ENCODE results near the gene SH3BGRL3.
"Not testable (repeated sequence)": the region's sequence is repeated elsewhere in the genome, so short reads cannot be mapped to it uniquely, and the experiment has no call there.

Gene SH3BGRL3

GRCh38 chr1:26306290-26307229, 26.7 kb downstream of the SH3BGRL3 start, which contains the start of gene UBXN11:
UBXN11 (minus strand) TSS chr1:26306636; CDS start chr1:26302883, 3,753 bp downstream.
- in situ Hi-C loops (cut with HindIII; ENCODE audit: low pct_ligation_motif_present, low pct_unique_long_range_greater_than_20kb, low sequenced_read_pairs), result no loop called here
- peak; percentile 95 for DNase-seq

GRCh38 chr1:26307363-26307781, 27.5 kb downstream of the SH3BGRL3 start:
- no peak for DNase-seq
- in situ Hi-C loops (cut with HindIII; ENCODE audit: low pct_ligation_motif_present, low pct_unique_long_range_greater_than_20kb, low sequenced_read_pairs), result no loop called here

- in situ Hi-C loops (cut with HindIII; ENCODE audit: low pct_ligation_motif_present, low pct_unique_long_range_greater_than_20kb, low sequenced_read_pairs); DNase-seq: not testable (repeated sequence)
Measured at GRCh38 chr1:26307966-26308899, 28.3 kb downstream of the SH3BGRL3 start.

- DNase-seq, result no peak
- in situ Hi-C loops (cut with HindIII; ENCODE audit: low pct_ligation_motif_present, low pct_unique_long_range_greater_than_20kb, low sequenced_read_pairs), result no loop called here
Measured at GRCh38 chr1:26314501-26314900, 34.6 kb downstream of the SH3BGRL3 start.

- in situ Hi-C loops (cut with HindIII; ENCODE audit: low pct_ligation_motif_present, low pct_unique_long_range_greater_than_20kb, low sequenced_read_pairs), result no loop called here
Measured at GRCh38 chr1:26315874-26316850, 36.3 kb downstream of the SH3BGRL3 start.

GRCh38 chr1:26317146-26317545, 37.3 kb downstream of the SH3BGRL3 start:
- in situ Hi-C loops (cut with HindIII; ENCODE audit: low pct_ligation_motif_present, low pct_unique_long_range_greater_than_20kb, low sequenced_read_pairs), result no loop called here
- no peak for DNase-seq

More at GRCh38 chr1:26315874-26316850, 36.3 kb downstream of the SH3BGRL3 start:
- no peak for DNase-seq

GRCh38 chr1:26317612-26318337, 37.9 kb downstream of the SH3BGRL3 start, which contains the start of gene CD52:
CD52 (plus strand) TSS chr1:26317958; CDS start chr1:26318018, 60 bp downstream.
- DNase-seq, result no peak
- in situ Hi-C loops (cut with HindIII; ENCODE audit: low pct_ligation_motif_present, low pct_unique_long_range_greater_than_20kb, low sequenced_read_pairs), result no loop called here

GRCh38 chr1:26318338-26319064, 38.6 kb downstream of the SH3BGRL3 start:
- DNase-seq, result no peak
- in situ Hi-C loops (cut with HindIII; ENCODE audit: low pct_ligation_motif_present, low pct_unique_long_range_greater_than_20kb, low sequenced_read_pairs), result no loop called here

- DNase-seq, result no peak
- in situ Hi-C loops (cut with HindIII; ENCODE audit: low pct_ligation_motif_present, low pct_unique_long_range_greater_than_20kb, low sequenced_read_pairs), result no loop called here
Measured at GRCh38 chr1:26320896-26321295, 41.0 kb downstream of the SH3BGRL3 start.

- peak; percentile 78 for DNase-seq
- in situ Hi-C loops (cut with HindIII; ENCODE audit: low pct_ligation_motif_present, low pct_unique_long_range_greater_than_20kb, low sequenced_read_pairs), result no loop called here
Measured at GRCh38 chr1:26321315-26322041, 41.6 kb downstream of the SH3BGRL3 start.

- in situ Hi-C loops (cut with HindIII; ENCODE audit: low pct_ligation_motif_present, low pct_unique_long_range_greater_than_20kb, low sequenced_read_pairs), result no loop called here
- no peak for DNase-seq
Measured at GRCh38 chr1:26322042-26322331, 42.1 kb downstream of the SH3BGRL3 start.

- in situ Hi-C loops (cut with HindIII; ENCODE audit: low pct_ligation_motif_present, low pct_unique_long_range_greater_than_20kb, low sequenced_read_pairs), result no loop called here
- DNase-seq, result no peak
Measured at GRCh38 chr1:26323382-26323781, 43.5 kb downstream of the SH3BGRL3 start.

GRCh38 chr1:26324550-26324949, 44.7 kb downstream of the SH3BGRL3 start:
- no peak for DNase-seq
- in situ Hi-C loops (cut with HindIII; ENCODE audit: low pct_ligation_motif_present, low pct_unique_long_range_greater_than_20kb, low sequenced_read_pairs), result no loop called here

GRCh38 chr1:26327956-26328362, 48.1 kb downstream of the SH3BGRL3 start:
- no peak for DNase-seq
- in situ Hi-C loops (cut with HindIII; ENCODE audit: low pct_ligation_motif_present, low pct_unique_long_range_greater_than_20kb, low sequenced_read_pairs), result no loop called here

- in situ Hi-C loops (cut with HindIII; ENCODE audit: low pct_ligation_motif_present, low pct_unique_long_range_greater_than_20kb, low sequenced_read_pairs), result no loop called here
- DNase-seq, result no peak
Measured at GRCh38 chr1:26328597-26328996, 48.7 kb downstream of the SH3BGRL3 start.

- in situ Hi-C loops (cut with HindIII; ENCODE audit: low pct_ligation_motif_present, low pct_unique_long_range_greater_than_20kb, low sequenced_read_pairs); DNase-seq: not testable (repeated sequence)
Measured at GRCh38 chr1:26329380-26329779, 49.5 kb downstream of the SH3BGRL3 start.
